Measurements from ENCODE around the gene NFIL3.
"Not testable (repeated sequence)": the region's sequence is repeated elsewhere in the genome, so short reads cannot be mapped to it uniquely, and the experiment has no call there.

Gene NFIL3, protein sequence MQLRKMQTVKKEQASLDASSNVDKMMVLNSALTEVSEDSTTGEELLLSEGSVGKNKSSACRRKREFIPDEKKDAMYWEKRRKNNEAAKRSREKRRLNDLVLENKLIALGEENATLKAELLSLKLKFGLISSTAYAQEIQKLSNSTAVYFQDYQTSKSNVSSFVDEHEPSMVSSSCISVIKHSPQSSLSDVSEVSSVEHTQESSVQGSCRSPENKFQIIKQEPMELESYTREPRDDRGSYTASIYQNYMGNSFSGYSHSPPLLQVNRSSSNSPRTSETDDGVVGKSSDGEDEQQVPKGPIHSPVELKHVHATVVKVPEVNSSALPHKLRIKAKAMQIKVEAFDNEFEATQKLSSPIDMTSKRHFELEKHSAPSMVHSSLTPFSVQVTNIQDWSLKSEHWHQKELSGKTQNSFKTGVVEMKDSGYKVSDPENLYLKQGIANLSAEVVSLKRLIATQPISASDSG

DNA sequence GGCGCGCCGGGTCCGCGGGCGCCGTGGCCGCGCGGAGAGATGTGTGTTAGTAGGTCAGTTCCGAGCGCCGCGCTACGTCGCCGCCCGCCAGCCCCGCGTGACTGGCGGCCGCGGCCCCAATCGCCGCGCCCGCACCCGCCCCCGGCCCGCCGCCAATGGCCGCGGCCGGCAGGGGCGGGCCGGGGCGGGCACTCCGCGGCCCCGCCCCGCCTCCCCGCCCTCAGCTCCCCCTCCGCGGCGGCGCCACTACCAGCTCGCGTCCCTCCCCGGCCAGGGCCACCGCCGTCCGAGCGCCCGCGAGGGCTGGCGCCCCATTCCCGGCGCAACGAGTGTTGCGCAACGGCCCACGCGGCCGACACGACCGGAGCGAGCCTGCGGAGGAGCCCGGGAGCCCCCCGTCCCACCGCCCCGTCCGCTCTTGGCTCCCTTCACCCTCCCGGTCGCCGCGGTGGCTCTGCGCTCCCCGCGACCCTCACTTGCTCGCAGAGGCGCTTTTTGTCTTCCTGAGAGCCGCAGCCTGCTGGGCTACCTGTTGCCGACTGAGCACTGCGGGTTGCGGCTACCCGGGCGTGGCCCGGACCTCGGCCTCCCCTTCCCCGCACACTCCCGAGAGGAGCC, at the start of gene NFIL3:
TSS of gene NFIL3 (minus strand) at position 48 of the 618 bp plus-strand sequence. CDS start 13,098 bp downstream, outside the sequence.
- DNase-seq = peak; percentile 71 to 85

GRCh38 chr9:91471524-91471923, 47.9 kb upstream of the NFIL3 start:
- DNase-seq = not testable (repeated sequence)

DNA sequence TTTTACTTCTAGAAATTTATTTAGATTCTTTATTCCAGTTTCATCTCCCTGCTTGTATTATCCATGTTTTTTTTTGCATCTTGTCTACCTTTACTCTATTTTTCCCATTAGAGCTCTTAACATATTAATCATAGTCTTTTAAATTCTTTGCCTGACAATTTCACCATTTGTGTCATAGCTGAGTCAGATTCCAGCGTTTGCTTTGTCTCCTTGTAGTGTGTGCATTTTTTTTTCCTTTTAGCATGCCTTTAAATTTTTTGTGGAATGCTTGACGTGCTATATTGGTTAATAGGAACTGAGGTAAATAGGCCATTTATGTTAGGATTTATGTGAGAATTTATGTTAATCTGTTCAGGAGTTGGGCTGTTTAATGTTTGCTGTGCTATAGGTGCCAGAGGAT, 41.8 kb upstream of the NFIL3 start:
- no peak for DNase-seq

DNA sequence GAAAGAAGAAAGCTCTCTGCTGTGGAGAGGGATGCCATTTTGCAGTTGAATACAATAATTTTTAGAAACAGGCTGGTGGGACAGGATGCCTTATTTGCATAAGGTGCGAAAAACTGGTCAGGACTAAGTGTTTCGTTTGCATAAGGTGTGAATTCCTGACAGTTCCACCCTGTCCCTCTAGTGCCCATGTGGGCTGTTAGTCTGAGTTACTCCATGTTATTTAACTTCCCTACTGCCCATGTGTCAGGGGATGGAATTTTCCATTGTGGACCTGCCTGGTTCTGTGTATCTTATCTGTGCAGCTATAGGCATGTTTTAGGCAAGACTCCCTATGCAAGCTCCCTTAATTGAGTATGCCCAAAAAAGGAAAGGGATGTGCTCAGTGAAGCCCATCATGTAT, 35.3 kb upstream of the NFIL3 start:
- DNase-seq = no peak

GRCh38 chr9:91452844-91453243, 29.2 kb upstream of the NFIL3 start:
- DNase-seq = no peak

- DNase-seq = no peak
These were observed 28.0 kb upstream of the NFIL3 start for GRCh38 chr9:91451431-91452270.

GRCh38 chr9:91445135-91445534, 21.5 kb upstream of the NFIL3 start:
- no peak for DNase-seq

DNA sequence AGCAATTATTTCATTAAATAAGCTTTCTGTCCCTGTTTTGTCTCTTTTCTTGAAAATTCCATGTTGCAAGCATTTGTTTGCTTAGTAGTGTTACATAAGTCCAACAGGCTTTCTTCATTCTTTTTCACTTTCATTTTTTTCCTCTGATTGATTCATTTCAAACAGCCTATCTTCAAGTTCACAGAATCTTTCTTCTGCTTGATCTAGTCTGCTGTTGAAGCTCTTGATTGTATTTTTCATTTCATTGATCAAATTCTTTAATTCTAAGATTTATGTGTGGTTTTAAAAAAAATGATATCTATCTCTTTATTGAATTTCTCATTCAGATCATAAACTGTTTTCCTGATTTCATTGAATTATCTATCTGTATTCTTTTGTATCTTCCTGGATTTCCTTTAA, 20.4 kb upstream of the NFIL3 start:
- no peak for DNase-seq

DNA sequence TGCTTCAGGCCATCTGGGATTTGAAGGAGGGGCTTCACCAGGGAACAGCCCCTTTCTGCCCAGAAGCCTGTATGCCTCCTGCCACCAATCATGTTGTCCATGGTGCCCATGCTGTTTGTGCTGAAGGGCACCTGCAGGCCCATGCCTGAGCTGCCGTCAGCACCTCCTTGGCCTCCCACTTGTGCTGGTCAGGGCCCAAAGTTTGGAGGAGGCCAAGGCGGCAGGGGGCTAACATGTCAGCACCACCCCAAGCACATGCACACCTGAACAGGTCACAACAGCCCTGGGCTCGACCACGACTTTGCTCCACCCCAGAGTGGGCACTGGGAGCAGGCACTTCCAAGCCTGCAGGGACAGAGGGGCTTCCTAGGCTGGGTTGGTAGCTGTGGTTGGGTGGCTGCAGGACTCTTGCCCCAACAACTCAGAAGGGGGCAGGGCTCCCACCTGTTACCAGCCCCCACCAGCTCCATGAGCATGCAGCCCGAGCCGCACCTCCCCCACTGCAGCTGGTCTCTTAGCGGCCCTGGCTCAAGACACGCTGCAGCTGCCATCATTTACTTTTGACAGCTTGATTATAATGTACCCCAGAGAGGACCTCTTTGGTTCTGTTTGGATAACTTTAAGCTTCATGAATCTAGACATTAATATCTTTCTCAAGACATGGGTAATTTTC, 19.8 kb upstream of the NFIL3 start:
- no peak for DNase-seq

DNA sequence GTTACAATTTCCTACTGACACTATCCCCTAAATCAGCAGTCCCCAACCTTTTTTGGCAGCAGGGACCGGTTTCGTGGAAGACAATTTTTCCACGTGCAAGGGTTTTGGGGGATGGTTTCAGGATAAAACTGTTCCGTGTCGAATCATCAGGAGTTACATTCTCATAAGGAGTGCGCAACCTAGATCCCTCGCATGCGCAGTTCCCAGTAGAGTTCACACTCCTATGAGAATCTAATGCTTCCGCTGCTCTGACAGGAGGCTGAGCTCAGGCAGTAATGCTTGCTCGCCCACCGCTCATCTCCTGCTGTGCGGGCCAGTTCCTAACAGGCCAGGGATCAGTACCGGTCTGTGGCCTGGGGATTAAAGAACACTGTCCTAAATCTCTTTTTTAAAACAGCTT, 13.2 kb upstream of the NFIL3 start:
- no peak for DNase-seq

DNA sequence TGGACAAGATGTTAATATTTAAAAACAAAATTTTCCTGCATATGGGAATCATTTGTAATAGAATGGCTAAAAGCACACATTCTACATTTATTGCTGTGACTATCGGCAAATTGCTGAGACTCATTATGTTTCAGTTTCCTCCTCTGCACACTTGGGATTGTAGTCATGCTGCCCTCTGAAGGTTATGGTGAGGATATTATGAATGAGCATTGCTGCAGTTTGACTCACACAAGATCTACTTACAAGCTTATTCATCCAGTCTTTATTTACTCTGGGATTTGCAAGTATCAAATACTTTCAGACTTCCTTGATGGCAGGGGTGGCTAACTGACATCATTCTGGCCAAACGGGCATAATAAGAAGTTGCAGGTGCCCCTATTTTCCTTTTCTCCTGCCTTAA, 9.5 kb upstream of the NFIL3 start:
- DNase-seq = no peak

GRCh38 chr9:91431485-91431884, 7.9 kb upstream of the NFIL3 start:
- DNase-seq = no peak

GRCh38 chr9:91429501-91429900, 5.9 kb upstream of the NFIL3 start:
- DNase-seq = no peak

DNA sequence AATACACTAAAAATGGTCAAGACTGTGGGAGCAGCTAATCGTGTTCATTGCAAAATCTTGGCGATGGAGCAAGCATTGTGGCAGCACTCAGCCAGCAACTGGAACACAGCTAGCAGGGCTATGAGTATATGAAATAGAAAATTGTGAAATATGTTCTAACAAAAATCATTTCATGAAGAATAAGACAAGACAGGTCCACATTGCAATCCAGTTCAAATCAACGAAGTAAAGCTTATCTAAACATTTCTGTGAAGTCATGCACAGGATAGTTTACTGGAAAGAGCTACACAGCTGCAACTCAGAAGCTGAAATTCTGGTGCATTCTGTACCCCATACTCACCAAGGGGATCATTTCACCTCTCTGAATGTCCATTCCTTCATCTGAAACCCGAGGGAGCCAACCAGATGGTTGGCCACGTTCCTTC, 5.3 kb upstream of the NFIL3 start:
- no peak for DNase-seq

GRCh38 chr9:91428436-91428835, 4.8 kb upstream of the NFIL3 start:
- no peak for DNase-seq

DNA sequence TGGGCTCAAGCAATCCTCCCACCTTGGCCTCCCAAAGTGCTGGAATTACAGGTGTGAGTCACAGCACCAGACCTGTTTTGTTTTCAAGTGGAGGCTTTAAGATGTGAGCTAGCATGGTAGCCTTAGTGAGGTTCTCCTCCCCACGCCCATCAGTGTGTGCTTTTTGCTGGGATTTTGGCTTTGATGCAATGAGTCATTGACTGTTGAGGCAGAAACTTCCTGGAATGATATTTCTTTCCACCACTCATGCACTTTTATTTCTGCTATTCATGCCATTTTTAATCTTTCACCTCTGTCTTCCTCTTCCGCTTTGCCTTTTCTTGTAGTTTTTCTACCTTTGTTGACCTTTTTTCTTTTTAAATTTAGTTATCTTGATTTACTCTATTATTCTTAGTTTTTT, 4.2 kb upstream of the NFIL3 start:
- DNase-seq = no peak

DNA sequence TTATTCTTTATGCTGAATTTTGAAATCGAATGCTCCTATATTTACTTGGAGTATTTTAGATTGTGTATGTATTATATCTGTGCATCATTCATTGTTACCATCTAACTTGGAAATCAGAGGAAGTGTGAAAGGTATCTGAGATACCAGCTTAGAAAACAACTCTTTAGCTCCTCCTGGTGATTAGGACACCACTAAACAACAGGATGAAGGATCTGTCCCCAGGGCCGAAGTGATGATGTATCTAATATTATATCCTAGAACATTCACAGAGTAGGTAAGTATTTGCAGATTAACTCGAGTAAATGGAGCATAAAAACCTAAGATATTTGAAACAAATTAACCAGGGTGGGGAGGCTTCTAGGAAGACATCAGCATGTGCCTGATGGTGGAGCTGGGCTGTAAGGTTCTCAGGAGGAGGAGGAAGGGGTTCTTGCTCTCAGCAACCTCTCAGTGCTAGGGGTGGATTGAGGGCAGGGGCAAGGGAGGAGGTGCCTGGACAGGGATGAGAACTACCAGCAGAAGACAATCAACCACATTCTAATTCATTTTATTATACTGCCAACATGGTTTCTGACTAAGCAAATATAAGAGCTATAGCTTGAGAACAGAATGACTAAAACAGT, 2.6 kb upstream of the NFIL3 start:
- peak; percentile 9 to 26 for DNase-seq

DNA sequence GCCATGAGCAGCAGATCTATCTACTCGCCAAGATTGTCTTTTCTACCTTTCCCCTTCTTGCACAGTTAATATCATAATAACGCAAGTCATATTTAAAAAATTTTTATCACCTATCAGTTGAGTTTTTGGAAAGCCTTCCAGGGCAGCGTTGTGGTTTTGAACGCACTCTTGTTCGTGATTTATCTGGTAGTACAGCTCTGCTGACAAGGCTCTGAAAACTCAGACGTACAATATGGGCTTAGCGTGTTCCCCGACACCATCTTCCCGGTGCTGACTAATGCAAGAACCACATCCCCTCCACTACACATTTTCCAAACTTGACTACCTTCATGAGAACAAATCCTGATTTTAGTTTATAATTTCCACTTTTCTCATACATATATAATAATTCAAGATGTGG, 1.6 kb upstream of the NFIL3 start:
- no peak for DNase-seq

DNA sequence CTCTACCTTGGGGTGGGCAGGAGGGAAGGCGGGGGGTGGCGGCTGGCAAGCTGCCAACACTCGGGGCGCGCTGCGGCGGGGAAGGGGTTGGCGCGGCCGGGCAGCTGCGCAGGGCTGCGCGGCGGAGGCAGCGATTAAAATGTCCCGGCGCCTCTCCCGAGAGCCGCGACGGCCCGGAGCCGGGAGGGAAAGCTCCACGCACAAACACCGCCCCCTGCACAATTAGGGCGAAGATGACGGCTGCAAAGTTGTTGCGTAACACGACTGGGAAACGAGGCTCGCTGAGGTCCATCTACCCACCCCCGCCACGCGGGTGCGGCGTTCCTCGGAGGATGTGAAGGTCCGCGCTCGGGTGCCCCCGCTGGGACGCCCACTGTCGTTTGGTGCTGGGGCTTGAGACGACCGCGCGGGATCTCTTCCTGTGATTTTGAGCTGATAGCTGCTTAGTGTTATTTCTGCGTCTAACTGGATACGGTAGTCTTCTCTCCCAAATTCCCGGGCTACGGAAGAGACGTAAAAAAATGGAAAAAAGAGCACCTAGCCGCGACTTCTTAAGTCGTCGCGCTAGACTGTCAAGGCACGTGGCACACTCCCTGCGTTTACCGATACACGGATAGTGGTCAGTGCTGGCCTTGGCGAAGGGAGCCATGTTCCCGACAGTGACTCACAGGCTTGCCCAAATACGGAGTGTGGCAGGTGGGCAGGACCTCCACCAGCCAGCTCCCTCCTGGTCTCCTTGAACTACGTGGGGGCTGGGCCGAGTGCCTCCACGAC, 958 bp upstream of the NFIL3 start:
- DNase-seq = peak; percentile 18 to 49

DNA sequence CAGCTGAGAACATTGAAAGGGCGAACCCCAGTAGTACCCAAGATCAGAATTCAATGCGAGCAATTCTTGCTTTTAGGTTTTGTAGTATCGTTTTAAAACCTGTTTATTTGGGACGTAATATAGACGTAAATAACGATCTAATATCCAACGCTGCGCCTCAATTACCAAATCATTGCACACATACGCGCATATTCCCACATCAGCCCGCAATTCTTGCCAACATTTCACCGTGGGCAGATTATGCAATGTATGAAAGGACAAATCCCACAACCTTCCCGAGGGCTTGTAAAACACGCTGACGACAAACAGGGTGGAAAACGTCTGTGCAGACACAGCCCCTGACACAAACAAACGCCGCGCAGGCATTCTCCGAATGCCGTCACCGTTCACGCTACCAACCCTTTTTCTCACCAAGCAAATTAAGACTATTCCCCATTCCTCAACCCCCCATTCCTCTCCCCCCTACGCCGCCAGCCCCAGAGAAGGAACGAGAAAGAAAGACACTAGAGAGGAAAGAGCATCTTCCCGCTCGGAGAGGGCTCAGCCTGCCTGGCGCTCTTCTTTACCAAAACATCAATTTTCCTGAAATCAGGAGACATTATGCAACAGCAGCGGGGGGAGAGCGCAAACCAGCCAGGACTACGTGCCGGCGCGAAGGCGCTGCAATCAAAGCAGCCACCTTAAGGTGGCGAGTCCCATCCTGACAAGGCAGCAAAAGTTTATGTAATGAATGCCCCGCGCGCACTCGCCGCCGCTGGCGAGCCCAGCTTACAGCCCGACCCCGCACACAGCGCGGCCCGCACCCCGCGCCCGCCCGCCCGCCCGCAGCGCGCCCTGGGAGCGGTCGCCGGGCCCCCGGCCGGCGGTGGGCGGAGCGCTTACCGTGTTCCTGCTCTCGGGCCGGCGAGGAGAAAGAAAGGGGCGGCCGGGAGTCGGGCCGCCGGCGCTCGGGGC, 597 bp downstream of the NFIL3 start:
- DNase-seq = peak; percentile 36 to 56

All from NCI-H2081 (cell line).